ENCODE data around the gene FAM20A.

The FAM20A gene

DNA sequence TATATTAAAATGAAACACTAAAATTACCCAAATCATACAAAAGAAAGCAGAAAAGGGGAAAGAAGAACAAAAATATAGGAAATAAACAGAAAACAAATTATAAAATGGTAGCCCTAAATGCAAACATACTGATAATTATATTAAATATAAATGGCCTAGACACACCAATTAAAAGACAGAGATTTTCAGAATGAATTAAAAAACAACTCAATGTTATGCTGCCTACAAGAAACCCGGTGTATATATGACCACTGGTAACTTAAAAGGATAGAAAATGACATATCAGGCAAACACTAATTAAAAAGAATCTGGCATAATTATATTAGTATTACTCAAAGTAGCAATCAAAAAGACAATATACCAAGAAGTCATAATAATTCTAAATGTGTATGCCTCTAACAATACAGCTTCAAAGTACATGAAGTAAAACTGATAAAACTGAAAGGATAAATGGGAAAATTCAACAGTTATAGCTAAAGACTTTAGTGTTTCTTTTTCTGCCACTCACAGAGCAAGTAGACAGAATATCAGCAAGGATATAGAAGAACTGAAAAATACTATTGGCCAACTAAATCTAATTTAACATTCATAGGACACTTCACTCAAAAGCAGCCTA, 7.5 kb upstream of the FAM20A start:
- DNase-seq (ENCODE audit: low spot score), result no peak

GRCh38 chr17:68606451-68607307, 5.5 kb upstream of the FAM20A start:
- no peak for DNase-seq (ENCODE audit: low spot score)

GRCh38 chr17:68605914-68606313, 4.7 kb upstream of the FAM20A start:
- no peak for DNase-seq (ENCODE audit: low spot score)

DNA sequence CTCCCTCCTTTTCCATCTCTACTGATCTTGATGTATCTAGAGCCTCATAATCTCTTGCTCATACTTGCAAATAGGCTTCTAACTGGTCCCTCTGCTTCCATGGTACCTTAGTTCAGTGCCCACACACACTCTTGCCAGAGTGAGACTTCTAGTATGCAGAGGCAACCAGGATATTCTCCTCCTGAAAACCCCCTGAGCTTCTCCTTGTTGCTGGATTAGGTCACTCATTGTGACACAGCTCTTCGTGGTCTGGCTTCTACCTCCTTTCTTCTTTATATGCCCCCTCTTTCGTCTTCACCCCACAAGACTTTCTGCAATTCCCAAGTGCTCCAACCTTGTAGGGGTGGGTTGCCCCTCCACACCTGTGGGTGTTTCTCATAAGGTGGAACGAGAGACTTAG, 2.5 kb upstream of the FAM20A start:
- no peak for DNase-seq (ENCODE audit: low spot score)

GRCh38 chr17:68603027-68603426, 1.9 kb upstream of the FAM20A start:
- no peak for DNase-seq (ENCODE audit: low spot score)

DNA sequence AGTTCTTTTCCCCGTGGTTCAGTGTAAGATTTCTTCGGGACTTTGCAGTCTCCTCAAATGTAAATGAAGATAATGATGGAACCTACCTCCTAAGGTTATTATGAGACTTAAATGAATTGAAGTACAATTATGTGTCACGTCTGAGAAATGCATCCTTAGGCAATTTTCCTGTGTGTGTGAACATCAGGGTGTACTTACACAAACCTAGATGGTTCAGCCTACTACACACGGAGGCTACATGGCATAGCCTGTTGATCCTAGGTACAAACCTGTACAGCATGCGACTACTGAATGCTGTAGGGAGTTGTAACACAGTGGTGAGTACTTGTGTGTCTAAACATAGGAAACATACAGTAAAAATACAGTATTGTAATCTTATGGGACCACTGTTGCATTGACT, 1.1 kb upstream of the FAM20A start:
- DNase-seq (ENCODE audit: low spot score), result no peak

GRCh38 chr17:68601565-68602288, 560 bp upstream of the FAM20A start:
- DNase-seq (ENCODE audit: low spot score), result no peak

DNA sequence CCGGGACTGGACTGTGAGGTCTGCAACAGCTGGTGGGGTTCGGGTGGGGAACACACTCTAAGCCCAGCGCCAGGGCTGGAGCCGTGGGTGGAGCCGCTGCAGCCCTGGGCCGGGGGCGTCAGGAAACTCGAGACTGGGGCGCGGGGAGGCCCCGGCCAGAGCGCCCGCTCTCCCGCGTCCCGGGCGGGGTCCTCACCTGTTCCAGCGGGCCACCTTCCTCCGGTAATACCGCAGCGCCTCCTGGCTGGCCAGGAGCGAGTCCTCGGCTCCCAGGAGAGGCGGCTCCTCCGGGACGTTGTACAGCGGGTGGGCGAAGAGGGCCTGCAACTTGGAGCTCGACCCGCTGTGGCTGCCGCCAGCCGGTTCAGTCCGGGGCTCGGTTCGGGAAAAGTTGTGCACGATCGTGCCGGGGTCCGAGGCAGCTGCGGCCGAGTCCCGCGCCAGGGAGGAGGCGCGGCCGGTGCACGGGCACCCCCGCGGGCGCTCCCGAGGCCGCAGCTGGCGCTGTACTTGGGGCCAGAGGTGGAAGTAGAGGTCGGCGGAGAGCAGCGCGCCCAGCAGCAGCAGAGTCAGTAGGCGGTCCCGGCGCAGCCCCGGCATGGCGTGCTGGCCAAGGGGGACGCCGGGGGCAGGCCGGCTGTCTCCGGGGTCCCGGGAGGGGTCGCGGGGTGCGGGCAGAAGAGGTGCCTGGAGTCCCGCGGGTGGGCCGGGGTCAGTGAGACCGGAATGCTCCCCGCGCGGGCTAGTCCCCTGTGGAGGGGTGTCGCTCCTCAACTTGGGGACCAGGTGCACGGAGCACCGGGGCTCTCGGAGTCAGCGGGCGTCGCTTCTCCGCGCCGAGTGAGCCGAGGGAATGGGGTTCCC, 868 bp downstream of the FAM20A start:
- DNase-seq (ENCODE audit: low spot score), result no peak

- no peak for DNase-seq (ENCODE audit: low spot score)
Observed at GRCh38 chr17:68599552-68600066, 1.6 kb downstream of the FAM20A start.

- DNase-seq (ENCODE audit: low spot score), result no peak
Observed at GRCh38 chr17:68599091-68599490, 2.1 kb downstream of the FAM20A start.

- no peak for DNase-seq (ENCODE audit: low spot score)
Observed at GRCh38 chr17:68598545-68598961, 2.6 kb downstream of the FAM20A start.

DNA sequence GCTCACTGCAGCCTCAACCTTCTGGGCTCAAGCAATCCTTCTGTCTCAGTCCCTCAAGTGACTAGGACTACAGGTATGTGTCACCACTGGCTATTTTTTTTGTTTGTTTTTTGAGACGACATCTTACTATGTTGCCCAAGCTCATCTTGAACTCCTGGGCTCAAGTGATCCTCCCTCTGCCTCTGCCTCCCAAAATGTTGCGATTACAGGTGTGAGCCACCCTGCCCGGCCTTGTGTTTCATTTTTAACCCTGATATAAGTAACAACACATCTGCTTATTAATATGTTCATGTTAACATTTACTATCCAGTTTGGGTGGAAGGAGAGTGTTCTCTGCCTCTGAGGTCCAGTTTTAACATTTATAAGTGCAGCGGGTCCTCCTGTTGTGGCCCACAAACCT, 3.1 kb downstream of the FAM20A start:
- no peak for DNase-seq (ENCODE audit: low spot score)

GRCh38 chr17:68596411-68596945, 4.7 kb downstream of the FAM20A start:
- DNase-seq (ENCODE audit: low spot score), result no peak

- no peak for DNase-seq (ENCODE audit: low spot score)
Observed at GRCh38 chr17:68595986-68596385, 5.2 kb downstream of the FAM20A start.

- no peak for DNase-seq (ENCODE audit: low spot score)
Observed at GRCh38 chr17:68595496-68595895, 5.7 kb downstream of the FAM20A start.

GRCh38 chr17:68594552-68594951, 6.6 kb downstream of the FAM20A start:
- no peak for DNase-seq (ENCODE audit: low spot score)

GRCh38 chr17:68592682-68593641, 8.2 kb downstream of the FAM20A start:
- DNase-seq (ENCODE audit: low spot score), result no peak

- no peak for DNase-seq (ENCODE audit: low spot score)
Observed at GRCh38 chr17:68592009-68592408, 9.2 kb downstream of the FAM20A start.

- DNase-seq (ENCODE audit: low spot score), result no peak
Observed at GRCh38 chr17:68591583-68591982, 9.6 kb downstream of the FAM20A start.

GRCh38 chr17:68589086-68589485, 12.1 kb downstream of the FAM20A start:
- DNase-seq (ENCODE audit: low spot score), result no peak
